Osteoblast (primary cell): ENCODE data around the gene PLCZ1. TPM values are rescaled to one million over a fixed set of nuclear protein-coding genes. Genes with fewer than 3 reads are reported as not detected.
A peak's percentile ranks its signal among the peaks of the same experiment; 100 is the strongest.
"Not testable (repeated sequence)": the region's sequence is repeated elsewhere in the genome, so short reads cannot be mapped to it uniquely, and the experiment has no call there.

Experiments used
- DNase-seq: peaks from one replicate; pipeline ENCODE4 v3.0.0; 2011; ENCODE audit warnings: low spot score, mixed read lengths; ENCODE audit not compliant: insufficient read length; ENCODE audit errors: missing footprints
- H2AFZ ChIP-seq: 2 replicates; pipeline ENCODE4 v1.6.0; 2011; ENCODE audit warnings: mild to moderate bottlenecking, low read length
- H3K27ac ChIP-seq: 2 replicates; pipeline ENCODE4 v1.5.1; 2011; ENCODE audit warnings: mild to moderate bottlenecking, low read depth, low read length, moderate library complexity
- H3K27me3 ChIP-seq: 2 replicates; pipeline ENCODE4 v1.6.0; 2012; ENCODE audit warnings: mild to moderate bottlenecking, control low read depth, inconsistent platforms, low read length, moderate library complexity; ENCODE audit not compliant: insufficient read depth
- H3K36me3 ChIP-seq: 2 replicates; pipeline ENCODE4 v1.5.1; 2011; ENCODE audit warnings: mild to moderate bottlenecking, low read length, control low read depth, moderate library complexity; ENCODE audit not compliant: insufficient read depth
- H3K4me1 ChIP-seq: 2 replicates; pipeline ENCODE4 v1.5.1; 2011; ENCODE audit warnings: mild to moderate bottlenecking, low read length, control low read depth, moderate library complexity; ENCODE audit not compliant: insufficient read depth
- H3K4me2 ChIP-seq: 2 replicates; pipeline ENCODE4 v1.6.0; 2011; ENCODE audit warnings: mild to moderate bottlenecking, low read length; ENCODE audit not compliant: insufficient read depth
- H3K4me3 ChIP-seq: fragments of 200-600 bp; sonication (generic); 3 replicates; pipeline ENCODE4 v1.5.1; 2012; ENCODE audit warnings: mild to moderate bottlenecking, low read length, inconsistent platforms; ENCODE audit not compliant: insufficient read depth
- H3K79me2 ChIP-seq: 2 replicates; pipeline ENCODE4 v1.6.0; 2012; ENCODE audit warnings: mild to moderate bottlenecking, low read length, control low read depth, inconsistent platforms; ENCODE audit not compliant: insufficient read depth
- H3K9me3 ChIP-seq: 2 replicates; pipeline ENCODE4 v1.5.1; 2011; ENCODE audit warnings: low read depth, low read length, control low read depth
- H4K20me1 ChIP-seq: 2 replicates; pipeline ENCODE4 v1.6.0; 2012; ENCODE audit warnings: mild to moderate bottlenecking, low read length, control low read depth; ENCODE audit not compliant: insufficient read depth
- total RNA-seq: library from RNA; depleted of rRNA; stranded (reverse); fragments of >200 nt; gene quantifications from 2 replicates; pipeline ENCODE4 v1.2.3, GENCODE V29; 2012
- TF ChIP-seq, protein P1 (sequence below): IDR thresholded peaks from 2 replicates; pipeline ENCODE4 v1.5.1; 2011; ENCODE audit warnings: mild to moderate bottlenecking, low read depth, low read length, moderate library complexity; ENCODE audit errors: extremely low read depth

Gene PLCZ1
- total RNA-seq, 1 donor: not detected

DNA sequence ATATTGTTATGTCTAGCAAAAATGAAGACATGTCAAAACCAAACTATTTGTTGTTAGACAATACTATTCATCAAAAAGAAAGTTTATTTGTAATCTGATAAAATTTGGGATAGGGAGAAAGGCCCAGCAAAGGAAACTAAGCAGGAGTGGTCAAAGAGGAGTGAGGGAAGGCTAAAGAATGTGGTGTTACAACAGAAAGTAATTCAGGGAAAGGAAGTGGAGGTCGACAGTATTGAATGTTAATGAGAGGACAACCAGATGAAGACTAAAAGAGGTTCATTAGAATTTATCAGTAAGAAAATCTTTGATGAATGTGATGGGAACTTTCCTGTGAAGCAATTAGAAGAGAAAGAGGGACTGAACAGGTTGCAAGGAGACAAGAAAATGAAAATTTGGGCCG, 33.9 kb downstream of the PLCZ1 start:
- no peak overlapping the region for H3K4me3 ChIP-seq
- no peak overlapping the region for H3K4me2 ChIP-seq
- H3K27me3 ChIP-seq: no peaks in the 10 kb centered on the region
- no peaks in the 10 kb centered on the region for H4K20me1 ChIP-seq
- no peaks in the 10 kb centered on the region for H3K79me2 ChIP-seq
- H3K9me3 ChIP-seq: peaks cover 2% of the 10 kb centered on the region
- peaks cover 3% of the 10 kb centered on the region for H3K4me1 ChIP-seq
- TF ChIP-seq, protein P1, sequence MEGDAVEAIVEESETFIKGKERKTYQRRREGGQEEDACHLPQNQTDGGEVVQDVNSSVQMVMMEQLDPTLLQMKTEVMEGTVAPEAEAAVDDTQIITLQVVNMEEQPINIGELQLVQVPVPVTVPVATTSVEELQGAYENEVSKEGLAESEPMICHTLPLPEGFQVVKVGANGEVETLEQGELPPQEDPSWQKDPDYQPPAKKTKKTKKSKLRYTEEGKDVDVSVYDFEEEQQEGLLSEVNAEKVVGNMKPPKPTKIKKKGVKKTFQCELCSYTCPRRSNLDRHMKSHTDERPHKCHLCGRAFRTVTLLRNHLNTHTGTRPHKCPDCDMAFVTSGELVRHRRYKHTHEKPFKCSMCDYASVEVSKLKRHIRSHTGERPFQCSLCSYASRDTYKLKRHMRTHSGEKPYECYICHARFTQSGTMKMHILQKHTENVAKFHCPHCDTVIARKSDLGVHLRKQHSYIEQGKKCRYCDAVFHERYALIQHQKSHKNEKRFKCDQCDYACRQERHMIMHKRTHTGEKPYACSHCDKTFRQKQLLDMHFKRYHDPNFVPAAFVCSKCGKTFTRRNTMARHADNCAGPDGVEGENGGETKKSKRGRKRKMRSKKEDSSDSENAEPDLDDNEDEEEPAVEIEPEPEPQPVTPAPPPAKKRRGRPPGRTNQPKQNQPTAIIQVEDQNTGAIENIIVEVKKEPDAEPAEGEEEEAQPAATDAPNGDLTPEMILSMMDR: no peak
- peak; percentile 26 for DNase-seq
- H3K36me3 ChIP-seq: no peaks in the 10 kb centered on the region
- no peak overlapping the region for H2AFZ ChIP-seq
- no peak overlapping the region for H3K27ac ChIP-seq

GRCh38 chr12:18703321-18703720, 34.5 kb downstream of the PLCZ1 start:
- DNase-seq: no peak
- TF ChIP-seq, protein P1: no peak
- no peak overlapping the region for H3K27ac ChIP-seq
- no peaks in the 10 kb centered on the region for H3K79me2 ChIP-seq
- no peaks in the 10 kb centered on the region for H3K27me3 ChIP-seq
- H3K9me3 ChIP-seq: peaks cover 2% of the 10 kb centered on the region
- no peak overlapping the region for H2AFZ ChIP-seq
- H3K36me3 ChIP-seq: no peaks in the 10 kb centered on the region
- no peak overlapping the region for H3K4me3 ChIP-seq
- H3K4me1 ChIP-seq: peaks cover 3% of the 10 kb centered on the region
- H4K20me1 ChIP-seq: no peaks in the 10 kb centered on the region
- no peak overlapping the region for H3K4me2 ChIP-seq

DNA sequence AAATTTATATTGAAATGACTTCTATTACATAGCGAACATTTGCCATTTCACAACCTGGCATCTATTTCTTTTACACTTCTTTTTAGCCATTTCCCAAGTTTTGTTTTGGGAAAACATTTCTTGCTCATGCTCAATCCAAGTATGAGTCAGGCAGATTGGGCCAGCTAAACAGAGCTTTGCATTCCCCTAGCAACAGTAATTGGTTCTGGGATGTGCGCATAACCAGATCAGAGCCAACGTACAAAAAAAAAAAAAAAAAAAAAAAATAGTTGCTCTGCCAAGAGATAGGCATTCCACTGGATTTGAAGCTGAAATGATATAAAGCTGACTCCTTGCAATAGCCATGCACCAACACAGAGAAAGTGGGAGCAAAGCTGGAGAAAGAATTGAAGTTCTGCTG, 37.5 kb downstream of the PLCZ1 start:
- no peak overlapping the region for H2AFZ ChIP-seq
- TF ChIP-seq, protein P1: no peak
- H3K27ac ChIP-seq: no peak overlapping the region
- H3K79me2 ChIP-seq: no peaks in the 10 kb centered on the region
- peaks cover 3% of the 10 kb centered on the region for H3K4me1 ChIP-seq
- DNase-seq: peak; percentile 89
- H3K36me3 ChIP-seq: no peaks in the 10 kb centered on the region
- H3K27me3 ChIP-seq: no peaks in the 10 kb centered on the region
- no peak overlapping the region for H3K4me3 ChIP-seq
- no peaks in the 10 kb centered on the region for H3K9me3 ChIP-seq
- H3K4me2 ChIP-seq: no peak overlapping the region
- no peaks in the 10 kb centered on the region for H4K20me1 ChIP-seq

GRCh38 chr12:18696971-18697602, 40.7 kb downstream of the PLCZ1 start:
- H2AFZ ChIP-seq: no peak overlapping the region
- H3K79me2 ChIP-seq: no peaks in the 10 kb centered on the region
- no peak overlapping the region for H3K4me3 ChIP-seq
- H3K27me3 ChIP-seq: no peaks in the 10 kb centered on the region
- H3K4me2 ChIP-seq: no peak overlapping the region
- TF ChIP-seq, protein P1: no peak
- peak; percentile 53 for DNase-seq
- peaks cover 3% of the 10 kb centered on the region for H3K4me1 ChIP-seq
- no peaks in the 10 kb centered on the region for H3K9me3 ChIP-seq
- no peak overlapping the region for H3K27ac ChIP-seq
- no peaks in the 10 kb centered on the region for H4K20me1 ChIP-seq
- no peaks in the 10 kb centered on the region for H3K36me3 ChIP-seq

GRCh38 chr12:18693986-18694385, 43.8 kb downstream of the PLCZ1 start:
- H3K9me3 ChIP-seq, H3K36me3 ChIP-seq, H3K4me2 ChIP-seq, H3K27me3 ChIP-seq, H3K79me2 ChIP-seq, H4K20me1 ChIP-seq, H3K27ac ChIP-seq, H3K4me3 ChIP-seq, DNase-seq, H3K4me1 ChIP-seq, H2AFZ ChIP-seq: not testable (repeated sequence)
